ENCODE results near the gene PPA2. TPM values are rescaled to one million over a fixed set of nuclear protein-coding genes. Genes with fewer than 3 reads are reported as not detected.
"Not testable (repeated sequence)": the region's sequence is repeated elsewhere in the genome, so short reads cannot be mapped to it uniquely, and the experiment has no call there.

Gene PPA2
- total and polyA plus RNA-seq, 2 experiments from 2014 or later: 58.4 to 63.7 TPM

GRCh38 chr4:105458541-105458940 is 15.3 kb downstream of the PPA2 start:
- not testable (repeated sequence) for H3K36me3 ChIP-seq (ENCODE audit: insufficient read depth); H3K36me3 Mint-ChIP-seq (ENCODE audit: low read depth); H4K20me1 ChIP-seq (replicated peaks; ENCODE audit: insufficient read depth); H3K27me3 Mint-ChIP-seq (ENCODE audit: insufficient read depth, low read depth, poor library complexity); H3K4me3 Mint-ChIP-seq; H3F3A ChIP-seq (replicated peaks; ENCODE audit: low read depth); H3K9me3 Mint-ChIP-seq; H2AFZ ChIP-seq; H3K4me1 ChIP-seq (ENCODE audit: insufficient read depth); H3K27me3 ChIP-seq (ENCODE audit: insufficient read depth); H3K9me2 ChIP-seq (ENCODE audit: insufficient read depth); H3K4me2 ChIP-seq; ATAC-seq; H3K27ac Mint-ChIP-seq; DNase-seq (ENCODE audit: low spot score); H3K4me3 ChIP-seq; H3K27ac ChIP-seq (ENCODE audit: low read depth)
- peaks cover 17% of the 10 kb centered on the region; the same call in 2 of the 3 replicates for H3K4me1 Mint-ChIP-seq
- H3K79me2 ChIP-seq (replicated peaks; ENCODE audit: insufficient read depth): peaks cover 24% of the 10 kb centered on the region; the same call in 1 of the 2 replicates

GRCh38 chr4:105458001-105458400 is 15.9 kb downstream of the PPA2 start:
- Histone ChIP-seq H3K4me2 (no peak overlapping the region), H3K27ac (ENCODE audit: low read depth) (no peak overlapping the region), H3K36me3 (ENCODE audit: insufficient read depth) (no peaks in the 10 kb centered on the region), H4K20me1 (replicated peaks; ENCODE audit: insufficient read depth) (peaks cover 7% of the 10 kb centered on the region), H3K4me3 (no peak overlapping the region), H2AFZ (no peak overlapping the region), H3F3A (replicated peaks; ENCODE audit: low read depth) (no peaks in the 10 kb centered on the region), H3K27me3 (ENCODE audit: insufficient read depth) (no peaks in the 10 kb centered on the region), H3K9me2 (ENCODE audit: insufficient read depth) (no peaks in the 10 kb centered on the region), H3K4me1 (ENCODE audit: insufficient read depth) (0 out of 2 replicates have a peak, but pooled peaks cover 6% of the 10 kb centered on the region), H3K79me2 (replicated peaks; ENCODE audit: insufficient read depth) (peaks cover 24% of the 10 kb centered on the region; the same call in 1 of the 2 replicates)
- no peak for TF ChIP-seq ZNF114 (CRISPR knock-in tag; IDR thresholded peaks at IDR 0.05)
- no peak for TF ChIP-seq CREB1 (CRISPR knock-in tag; IDR thresholded peaks at IDR 0.05; ENCODE audit: low read depth)
- TF ChIP-seq EZH2phosphoT487 (IDR thresholded peaks at IDR 0.05; ENCODE audit: unreplicated experiment): no peak
- no peak for TF ChIP-seq ZNF331 (CRISPR knock-in tag; IDR thresholded peaks at IDR 0.05; ENCODE audit: low read depth)
- TF ChIP-seq JUNB (IDR thresholded peaks at IDR 0.05; ENCODE audit: unreplicated experiment): no peak
- no peak for TF ChIP-seq ZNF462 (CRISPR knock-in tag; IDR thresholded peaks at IDR 0.05)
- no peak for TF ChIP-seq NANOG (IDR thresholded peaks at IDR 0.05; ENCODE audit: borderline replicate concordance)
- TF ChIP-seq CTCF (conservative IDR thresholded peaks at IDR 0.05; ENCODE audit: low read depth in 2 of 2): no peak
- no peak for TF ChIP-seq ETS1 (IDR thresholded peaks at IDR 0.05)
- no peak for TF ChIP-seq REST (IDR thresholded peaks at IDR 0.05; ENCODE audit: unreplicated experiment)
- DNase-seq (ENCODE audit: low spot score) (no peak), ATAC-seq (no peak)
- peaks cover 4% of the 10 kb centered on the region; the same call in 1 of the 3 replicates for H3K36me3 Mint-ChIP-seq (ENCODE audit: low read depth)
- no peak overlapping the region for H3K4me3 Mint-ChIP-seq
- peaks cover 22% of the 10 kb centered on the region; the same call in 2 of the 3 replicates for H3K4me1 Mint-ChIP-seq
- no peak overlapping the region for H3K27ac Mint-ChIP-seq
- H3K27me3 Mint-ChIP-seq (ENCODE audit: insufficient read depth, low read depth, poor library complexity): no peaks in the 10 kb centered on the region
- no peaks in the 10 kb centered on the region for H3K9me3 Mint-ChIP-seq
